Forelimb muscle (tissue), 1 donor: ENCODE data around the gene PACRG. TPM values are rescaled to one million over a fixed set of nuclear protein-coding genes. Genes with fewer than 3 reads are reported as not detected.

Experiments used
- DNase-seq: peaks from one replicate; pipeline ENCODE4 v3.0.0-alpha.2; 2013; ENCODE audit warnings: low read depth
- polyA plus RNA-seq: library from polyadenylated mRNA; unstranded; fragments of 120-200 nt; gene quantifications from one replicate; pipeline ENCODE4 v1.2.1, GENCODE V29; 2013; ENCODE audit not compliant: insufficient read length

Gene PACRG
- polyA plus RNA-seq, 1 donor: 2.1 TPM

DNA sequence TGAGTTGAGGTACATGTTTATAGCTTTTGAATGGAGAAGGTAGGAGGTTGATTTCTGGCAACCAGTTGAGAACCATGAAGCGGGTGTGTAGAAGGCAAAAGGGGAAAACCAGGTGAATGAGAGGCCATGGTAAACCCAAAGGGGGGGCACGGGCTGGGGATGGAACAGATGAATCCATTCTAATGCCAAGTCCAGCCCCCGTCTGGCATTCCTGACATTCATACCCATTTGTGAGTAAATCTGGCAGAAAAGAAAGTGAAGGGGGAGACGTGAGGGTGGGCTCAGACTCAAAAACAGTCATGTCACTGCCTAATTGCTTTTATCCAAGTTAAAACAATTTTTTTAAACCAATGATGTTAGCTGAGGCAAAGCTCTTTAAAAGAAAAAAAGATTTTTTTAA lies 513.9 kb downstream of the PACRG start:
- DNase-seq: no peak

DNA sequence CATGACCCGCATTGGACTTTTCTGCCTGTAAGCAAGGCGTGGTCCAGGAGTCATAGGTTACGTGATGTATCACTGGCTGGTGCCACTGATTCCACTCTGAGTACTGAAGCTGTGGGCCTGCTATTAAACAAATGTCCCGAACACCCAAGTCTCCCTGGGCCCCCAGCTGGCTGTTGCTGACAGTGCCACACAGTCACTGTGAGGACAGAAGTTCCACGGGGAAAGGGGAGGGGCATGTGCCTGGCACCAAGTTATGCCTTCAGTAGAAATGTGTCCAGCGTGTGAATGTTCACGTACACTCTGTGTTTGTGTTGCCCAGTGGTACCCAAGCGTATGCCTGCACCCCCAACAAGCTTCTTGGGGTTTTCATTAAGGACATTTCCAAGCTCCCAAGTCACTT lies 515.3 kb downstream of the PACRG start:
- DNase-seq: no peak

DNA sequence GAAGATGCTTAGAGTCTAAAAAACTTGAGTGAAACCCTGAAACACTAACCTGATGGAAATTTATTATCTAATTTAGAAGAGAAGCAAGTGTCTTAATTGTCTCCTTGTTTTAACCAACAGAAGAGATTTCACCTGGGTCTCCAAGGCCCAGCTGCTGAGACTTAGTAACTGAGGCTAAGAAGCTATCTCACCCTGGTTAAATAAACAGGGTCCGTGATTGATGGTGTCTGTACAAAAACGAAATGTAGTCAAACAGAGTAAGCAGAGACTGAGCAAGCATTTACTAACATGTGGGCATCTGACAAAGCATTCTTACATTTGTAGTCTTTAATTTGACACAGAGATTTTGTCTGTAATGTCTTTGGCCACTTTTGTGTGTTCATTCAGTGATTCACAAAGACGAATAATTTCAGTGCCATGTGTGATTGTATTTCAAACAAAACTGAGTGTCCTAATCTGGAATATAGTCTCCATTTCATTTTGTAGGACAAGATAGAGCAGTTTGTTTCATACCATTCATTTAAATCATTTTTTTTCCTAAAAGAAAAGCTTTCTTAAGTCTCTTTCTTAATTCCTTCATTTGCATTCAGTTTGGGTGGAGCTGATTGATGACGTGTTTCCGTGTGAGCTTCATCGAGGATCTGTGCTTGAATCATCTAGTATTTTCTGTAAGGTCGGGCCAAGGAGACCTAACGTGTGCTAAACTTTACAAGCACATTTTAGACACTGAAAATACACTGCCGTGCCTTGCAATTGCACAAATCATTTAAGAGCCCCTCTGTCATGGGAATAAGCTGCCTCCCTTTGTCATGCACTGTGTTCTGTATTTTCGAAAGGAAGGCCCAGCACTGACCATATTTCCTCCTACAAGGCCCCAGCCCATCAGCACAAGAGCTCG lies 516.2 kb downstream of the PACRG start:
- no peak for DNase-seq

DNA sequence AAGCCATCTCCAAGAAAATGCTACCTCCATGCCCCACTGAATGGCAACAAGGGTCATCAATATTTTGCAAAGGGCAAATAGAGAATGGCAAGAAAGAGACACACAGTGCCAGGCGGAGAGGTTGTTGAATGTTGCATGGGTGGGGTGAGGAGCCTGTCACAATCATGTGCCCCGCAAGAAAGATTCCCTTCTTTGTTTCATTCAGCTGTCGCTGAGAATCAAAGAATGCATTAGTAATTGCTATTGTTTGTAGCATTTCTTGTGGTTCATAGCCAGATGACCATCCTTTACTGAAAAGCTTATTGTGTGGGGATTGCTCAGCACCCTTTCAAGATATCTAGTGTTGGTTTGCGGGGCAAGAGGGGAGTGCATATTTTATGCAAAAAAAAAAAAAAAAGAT lies 520.3 kb downstream of the PACRG start:
- DNase-seq: no peak

DNA sequence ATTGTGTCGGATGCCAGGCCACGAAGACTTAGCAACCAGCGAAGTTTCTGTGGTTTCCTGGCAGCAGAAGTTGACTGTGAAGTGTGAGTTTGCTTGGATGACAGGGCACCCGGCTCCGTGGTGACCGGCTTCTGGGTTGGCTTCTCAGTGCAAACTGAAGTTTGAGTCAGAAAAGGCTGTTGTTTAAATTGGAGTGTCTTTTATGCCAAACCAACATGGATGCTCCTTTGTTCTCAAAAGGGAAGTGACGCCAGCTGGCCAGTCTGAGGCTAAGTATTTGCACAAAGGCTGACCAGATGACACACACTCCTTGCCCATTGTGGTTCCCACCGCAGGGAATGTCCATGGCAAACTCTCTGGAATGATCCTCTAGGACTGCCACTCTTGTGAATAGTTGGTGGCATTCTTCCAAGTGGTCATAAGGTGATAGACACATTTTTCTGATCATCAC lies 521.9 kb downstream of the PACRG start:
- no peak for DNase-seq

DNA sequence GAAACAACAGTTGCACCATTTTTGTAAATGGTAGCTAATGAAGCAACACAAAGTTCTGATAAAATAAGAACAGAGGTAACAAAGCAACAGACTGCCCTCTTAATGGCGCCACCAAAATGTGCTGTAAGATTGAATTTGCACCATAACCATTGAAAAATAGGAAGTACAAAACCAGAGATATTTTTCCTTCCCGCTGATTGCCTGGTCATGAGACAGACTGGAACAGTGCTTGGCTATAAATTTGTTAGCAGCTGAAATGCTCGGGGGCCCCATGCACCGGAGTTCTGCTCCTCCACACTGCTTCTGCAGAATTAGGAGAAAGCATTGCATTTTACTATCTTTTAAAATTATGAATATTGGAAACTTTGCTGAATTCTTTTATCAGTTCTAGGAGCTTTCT lies 522.3 kb downstream of the PACRG start:
- DNase-seq: no peak

DNA sequence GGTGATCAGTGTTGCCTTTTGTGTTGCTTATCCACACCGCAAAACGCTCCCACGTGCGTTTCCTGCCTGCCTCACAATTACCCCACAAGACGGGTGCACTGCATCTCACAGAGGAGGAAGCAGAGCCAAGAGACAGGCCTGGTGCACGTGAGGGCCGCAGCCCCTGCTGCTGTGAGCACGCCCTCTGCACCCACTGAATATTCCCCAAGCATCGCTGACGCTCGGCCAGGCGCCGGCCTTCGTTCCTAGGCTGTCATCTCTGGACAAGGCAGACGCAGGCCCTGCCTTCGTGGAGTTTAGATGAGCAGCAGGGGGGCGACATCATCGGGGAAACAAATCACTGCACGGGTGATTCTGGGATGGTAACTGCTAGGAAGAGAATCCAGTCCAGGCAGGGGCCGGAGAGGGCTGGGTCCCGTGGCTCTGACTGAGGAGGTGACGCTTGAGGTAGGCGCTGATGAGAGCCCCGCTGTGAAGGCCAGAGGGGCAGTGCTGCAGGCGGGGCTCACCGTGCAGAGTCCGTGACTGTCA lies 524.4 kb downstream of the PACRG start:
- no peak for DNase-seq

DNA sequence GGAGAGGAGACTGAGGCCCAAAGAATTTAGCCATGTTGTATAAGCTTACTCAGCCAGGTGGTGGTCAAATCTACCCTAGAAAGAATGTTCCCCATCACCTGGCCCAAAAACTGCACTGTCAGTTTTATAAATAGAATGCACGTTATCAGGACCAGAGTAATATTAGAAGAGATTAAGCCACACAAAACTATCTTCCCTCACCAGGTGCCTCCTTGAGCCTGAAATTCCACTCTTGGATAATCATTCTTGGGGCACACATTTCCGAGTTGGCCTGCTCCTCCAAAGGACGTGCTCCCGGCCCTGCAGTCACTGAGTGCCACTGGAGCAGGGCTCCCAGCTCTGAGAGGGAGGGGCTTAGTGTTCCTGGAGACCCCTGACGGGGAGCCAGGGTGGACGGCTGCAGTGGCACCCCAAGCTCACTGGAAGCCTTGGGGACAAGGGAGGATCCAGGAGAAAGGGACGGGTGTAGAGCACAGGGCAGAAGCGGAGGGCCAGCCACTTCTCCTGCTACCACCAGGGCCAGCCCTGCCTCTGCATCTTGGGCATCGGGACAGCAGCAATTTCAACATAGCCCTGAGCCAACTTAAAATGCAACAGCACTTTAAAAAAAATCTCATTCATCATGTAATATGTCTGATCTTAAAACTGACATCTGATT lies 525.9 kb downstream of the PACRG start:
- no peak for DNase-seq

DNA sequence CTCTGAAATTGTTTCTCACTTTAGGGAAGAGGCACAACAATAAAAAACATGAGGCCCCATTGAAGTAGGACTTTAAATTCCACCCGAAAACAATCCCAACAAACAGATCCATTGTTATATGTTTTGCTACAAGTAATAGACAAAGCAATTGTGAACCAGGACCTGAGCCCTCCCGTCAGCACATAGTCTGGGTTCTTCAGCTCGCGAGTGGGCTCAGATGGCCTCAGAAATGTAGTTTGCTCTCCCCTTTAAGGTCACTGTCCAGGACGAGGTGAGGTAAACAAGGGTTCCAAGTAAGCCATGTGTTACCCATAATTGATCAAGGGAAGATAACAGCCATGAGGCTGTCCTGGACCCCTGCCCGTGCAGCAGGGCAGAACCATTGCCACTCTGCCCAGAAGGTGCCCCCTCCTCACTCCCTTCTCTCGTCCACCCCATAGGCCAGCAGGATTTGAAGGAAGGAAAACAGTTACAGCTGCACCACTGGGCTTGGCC lies 526.6 kb downstream of the PACRG start:
- no peak for DNase-seq

DNA sequence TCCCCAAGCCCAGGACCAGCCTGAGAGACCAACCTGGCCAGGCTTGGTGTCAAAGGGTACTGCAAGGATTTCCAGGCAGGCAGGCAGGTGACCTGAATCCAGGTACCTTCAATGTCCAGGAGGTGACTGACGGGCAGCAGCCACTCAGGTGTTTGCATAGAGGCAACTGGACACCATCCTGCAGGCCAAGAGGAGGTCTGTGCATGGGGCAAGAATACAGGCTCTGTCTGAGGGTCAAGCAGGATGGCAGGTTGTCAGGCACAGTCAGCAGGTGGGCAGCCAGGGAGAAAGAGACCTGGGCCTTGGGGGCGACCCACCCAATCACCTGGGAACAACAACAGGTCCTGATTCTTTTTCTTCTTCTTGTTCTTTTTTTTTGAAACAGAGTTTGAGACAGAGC lies 527.5 kb downstream of the PACRG start:
- no peak for DNase-seq

DNA sequence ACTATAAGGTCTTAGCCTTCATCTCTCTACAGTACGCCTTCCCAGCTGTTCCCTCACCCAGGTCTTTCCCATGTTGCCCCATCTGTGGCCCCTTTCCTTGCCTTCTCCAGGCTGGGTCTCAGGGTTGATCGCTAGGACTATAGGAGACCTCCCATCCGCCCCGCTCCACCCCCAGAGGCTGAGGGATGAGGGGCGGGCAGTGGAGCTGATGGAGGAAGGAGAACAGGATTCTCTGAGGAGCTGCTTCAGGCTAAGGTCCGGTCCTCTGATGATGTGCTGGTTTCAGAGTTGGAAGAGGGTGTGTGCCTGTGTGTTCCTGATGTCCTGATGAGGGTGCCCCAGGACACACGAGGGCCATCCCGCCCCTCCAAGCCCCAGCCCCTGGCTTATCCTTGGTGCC lies 531.9 kb downstream of the PACRG start:
- DNase-seq: no peak

DNA sequence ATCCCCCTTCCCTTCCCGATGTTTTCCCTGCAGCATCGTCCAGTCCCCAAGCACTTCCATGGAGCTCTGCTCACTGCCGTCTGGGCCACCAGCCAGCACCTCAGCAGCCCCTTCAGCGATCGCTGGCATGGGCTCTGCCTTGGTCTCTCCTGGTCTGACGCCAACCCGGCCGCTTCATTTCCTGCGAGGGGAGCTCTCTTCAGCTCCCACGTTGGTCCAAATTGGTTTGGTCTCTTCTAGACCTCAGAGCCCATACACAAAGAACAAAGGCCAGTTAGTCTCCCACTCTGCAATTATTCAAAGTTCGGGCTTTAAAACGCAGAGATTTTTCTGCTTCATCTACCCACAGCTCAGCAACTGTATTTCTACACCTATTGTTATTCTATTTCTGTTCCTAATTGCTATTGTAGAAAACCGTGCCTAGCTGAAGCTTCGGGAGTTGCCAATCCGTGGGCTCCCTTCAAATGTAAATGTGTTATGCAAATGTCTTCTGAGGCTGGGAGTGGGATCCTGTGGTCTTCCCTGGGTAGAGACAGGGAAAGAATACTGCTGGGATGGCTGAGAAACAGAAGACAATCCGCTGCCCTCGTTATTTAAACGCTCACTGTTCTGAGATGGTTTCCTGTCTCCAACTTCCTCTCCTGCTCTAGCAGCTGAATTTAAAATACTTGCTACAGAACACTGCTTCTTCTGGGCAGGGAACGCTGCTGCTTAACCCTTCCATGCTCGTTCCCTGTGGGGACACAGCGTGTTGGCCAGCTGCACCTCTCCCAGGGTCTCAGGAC lies 532.5 kb downstream of the PACRG start:
- no peak for DNase-seq

DNA sequence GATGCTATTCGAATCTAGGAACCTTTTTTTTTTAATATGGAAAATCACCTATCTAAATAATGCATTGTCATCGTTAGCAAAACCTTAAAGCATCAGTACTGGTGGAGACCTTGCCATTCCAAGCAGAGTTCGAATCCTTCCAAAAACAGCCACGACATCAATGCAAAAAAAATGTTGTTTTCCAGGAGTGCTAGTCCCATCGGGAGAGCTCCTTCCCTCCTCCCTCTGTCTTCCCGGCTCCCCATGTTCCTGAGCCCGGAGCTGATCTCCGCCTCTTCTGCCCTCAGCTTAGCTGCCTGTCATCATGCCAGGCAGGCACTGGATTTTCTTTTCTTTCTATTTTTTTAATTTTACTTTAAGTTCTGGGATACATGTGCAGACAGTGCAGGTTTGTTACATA lies 533.1 kb downstream of the PACRG start:
- DNase-seq: no peak

DNA sequence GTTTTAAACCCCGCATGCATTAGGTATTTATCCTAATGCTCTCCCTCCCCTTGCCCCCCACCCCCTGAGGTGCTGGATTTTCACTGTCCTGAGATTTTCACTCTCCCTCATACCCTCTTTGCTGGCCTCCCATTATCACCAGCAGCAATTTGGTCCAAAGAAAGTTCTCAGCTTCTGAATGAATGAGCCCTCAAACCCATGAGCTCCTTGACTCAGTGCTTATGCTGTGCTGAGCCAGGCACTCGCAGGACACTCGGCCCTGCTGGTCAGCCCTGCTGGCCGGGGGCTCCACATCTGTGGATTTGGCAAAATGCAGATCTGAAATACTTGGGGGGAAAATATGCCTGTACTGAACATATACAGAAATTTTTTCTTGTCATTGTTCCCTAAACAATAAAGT lies 533.6 kb downstream of the PACRG start:
- no peak for DNase-seq

DNA sequence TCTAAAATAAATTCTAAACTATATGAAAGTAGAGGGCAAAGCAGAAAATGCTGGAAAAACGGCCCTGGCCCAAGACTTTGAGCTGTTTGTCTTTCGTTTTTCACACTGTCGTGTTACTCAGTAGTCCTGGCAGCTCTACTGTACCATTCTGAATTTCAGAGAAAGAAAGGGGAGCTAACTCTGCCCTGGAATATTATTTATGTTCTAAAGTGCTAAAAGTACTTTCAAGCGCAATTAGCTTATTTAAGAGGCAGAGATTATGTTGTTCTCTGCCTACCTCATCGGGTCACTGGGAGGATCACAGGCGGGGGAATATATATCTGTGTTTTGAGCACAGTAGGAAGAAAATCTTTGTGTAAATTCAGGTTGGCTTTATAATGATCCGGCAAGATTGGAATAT lies 534.3 kb downstream of the PACRG start:
- DNase-seq: no peak

DNA sequence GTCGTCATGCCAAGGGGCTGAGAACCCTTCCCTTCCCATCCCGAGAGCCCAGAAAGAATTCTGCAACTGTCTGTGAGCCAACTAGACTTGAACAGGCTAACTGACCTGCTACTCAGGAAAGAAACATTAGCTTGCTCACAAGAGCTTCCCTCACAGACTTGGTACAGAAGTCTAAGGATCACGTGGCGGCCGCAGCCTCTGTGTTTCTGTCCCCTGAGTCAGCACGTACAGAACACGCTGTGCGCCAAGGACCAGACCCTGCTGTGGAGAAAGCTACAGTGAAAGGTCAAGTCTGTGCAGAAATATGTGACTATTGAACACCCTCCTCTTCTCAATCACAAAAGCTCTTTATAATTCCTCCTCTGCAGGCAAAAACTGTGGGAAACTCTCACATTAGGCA lies 535.4 kb downstream of the PACRG start:
- no peak for DNase-seq

DNA sequence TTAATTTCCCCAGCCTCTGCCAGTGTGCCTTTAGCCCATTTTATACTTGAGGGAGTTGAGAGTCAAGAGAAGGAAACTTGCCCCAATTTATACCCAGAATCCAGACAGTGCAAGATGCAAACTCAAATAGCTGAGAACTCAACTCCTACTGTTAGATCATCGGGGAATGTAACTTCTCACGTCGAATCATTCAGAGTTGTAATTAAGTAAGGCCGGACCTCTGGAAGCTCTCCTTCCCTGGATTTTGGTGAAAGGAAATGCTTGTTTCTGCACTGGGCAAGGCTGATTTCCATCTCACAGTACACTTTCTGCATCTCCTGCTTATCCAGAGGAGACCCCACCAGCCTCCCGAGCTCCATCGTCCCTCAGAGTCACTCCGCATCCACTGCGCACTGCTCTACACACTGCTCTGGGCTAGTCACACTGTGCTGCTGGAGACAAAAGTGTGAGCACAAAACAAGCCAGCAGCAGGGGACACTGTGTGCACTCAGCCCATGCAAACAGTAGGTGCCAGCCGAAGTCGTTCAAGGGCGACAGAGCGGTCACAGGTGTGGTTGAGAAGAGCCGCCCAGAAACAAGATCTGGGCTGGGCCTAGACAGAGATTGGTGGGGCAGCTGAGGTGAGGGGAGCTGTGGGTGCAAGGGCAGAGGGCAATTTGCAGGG lies 536.4 kb downstream of the PACRG start:
- DNase-seq: no peak

DNA sequence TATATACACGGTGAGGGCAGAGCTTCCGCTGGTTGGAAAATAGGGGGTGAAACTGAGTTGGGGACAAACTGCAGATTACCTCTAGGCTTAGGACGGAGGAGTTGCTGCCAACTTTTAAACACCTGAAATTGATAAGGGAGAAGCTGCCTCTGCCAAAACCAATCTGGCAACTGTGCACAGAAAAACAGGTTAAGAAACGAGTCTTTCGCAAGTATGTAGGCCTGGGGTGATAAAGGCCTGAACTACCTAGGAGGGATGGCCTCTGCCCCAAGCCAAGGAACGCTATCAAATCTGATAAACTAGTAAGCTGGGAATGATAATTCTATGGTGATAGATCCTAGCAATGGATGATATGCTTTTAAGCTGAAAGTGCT lies 536.9 kb downstream of the PACRG start:
- no peak for DNase-seq

DNA sequence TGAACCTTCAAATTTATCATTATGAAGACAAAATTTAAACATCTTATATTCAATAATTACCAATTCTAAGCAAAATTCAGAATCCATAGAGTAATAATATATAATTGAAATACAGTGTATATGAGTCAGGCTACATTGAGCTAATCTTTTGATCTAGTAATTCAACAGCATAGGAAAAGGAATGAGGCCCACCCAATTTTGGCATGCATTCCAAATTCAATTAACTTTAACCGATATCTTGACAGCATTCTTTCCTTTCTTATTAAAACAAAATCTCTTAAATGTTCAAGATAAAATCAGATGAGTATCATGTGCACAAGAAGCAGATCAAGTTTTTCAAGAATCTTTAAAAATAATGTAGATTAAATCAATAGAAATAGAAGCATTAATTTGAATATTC lies 553.9 kb downstream of the PACRG start:
- DNase-seq: no peak

DNA sequence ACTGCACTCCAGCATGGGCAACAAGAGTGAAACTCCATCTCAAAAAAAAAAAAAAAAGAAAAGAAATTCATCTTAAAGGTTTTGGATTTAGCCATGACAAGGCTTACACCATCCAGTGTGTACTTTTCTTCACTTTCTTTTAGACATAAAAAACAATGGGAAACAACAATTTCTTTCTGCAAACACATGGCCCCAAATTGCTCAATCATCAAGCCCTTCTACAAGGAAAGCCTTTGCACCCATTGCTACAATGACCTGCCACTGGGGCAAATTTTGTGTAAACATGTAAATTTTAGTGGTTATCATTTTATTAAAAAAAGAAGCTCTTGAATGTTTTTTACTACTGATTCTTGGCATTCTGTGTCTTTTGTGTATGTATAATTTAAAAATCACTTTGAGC lies 554.9 kb downstream of the PACRG start:
- DNase-seq: no peak

DNA sequence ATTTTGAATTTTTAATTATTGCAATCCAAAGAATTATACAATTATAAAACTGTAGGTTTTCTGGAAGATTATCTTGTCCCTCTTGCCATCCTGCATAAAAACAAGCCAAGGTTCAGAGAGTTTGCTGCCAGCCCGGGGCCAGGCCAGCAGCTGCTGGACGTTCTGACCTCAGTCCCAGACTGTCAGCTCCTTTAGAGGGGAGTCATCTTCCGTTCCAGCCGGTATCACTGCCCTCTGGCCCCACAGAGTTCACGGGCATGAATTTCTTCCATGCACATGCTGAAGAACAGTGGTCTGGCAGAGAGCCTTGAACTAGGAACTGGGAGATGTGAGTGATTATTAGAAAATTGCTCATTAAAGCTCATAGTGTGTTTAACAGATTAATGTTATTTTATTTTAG lies 556.4 kb downstream of the PACRG start:
- DNase-seq: no peak

DNA sequence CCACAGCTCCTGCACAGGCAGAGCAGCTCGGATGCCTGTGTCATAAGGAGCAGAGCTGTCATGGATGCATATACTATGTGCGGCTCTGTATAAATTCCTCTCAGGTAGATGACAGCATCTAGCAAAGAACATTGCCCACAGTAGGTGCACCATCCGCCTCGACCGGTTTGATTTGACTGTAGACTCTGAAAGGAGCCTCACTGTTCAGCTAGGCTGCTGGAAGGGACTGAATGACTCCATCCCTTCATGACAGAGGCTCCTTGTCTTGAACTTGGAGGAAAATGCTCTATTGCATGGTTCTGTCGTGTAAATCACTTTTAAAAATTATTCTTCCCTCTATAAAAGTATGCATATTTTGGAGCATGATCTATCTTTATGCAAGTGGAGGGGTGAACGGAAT lies 557.9 kb downstream of the PACRG start:
- DNase-seq: no peak
